Colonic mucosa (tissue), 4 donors: Measurements from ENCODE around the gene CAPRIN2. TPM values are rescaled to one million over a fixed set of nuclear protein-coding genes. Genes with fewer than 3 reads are reported as not detected.

Experiments used
- DNase-seq: peaks from one replicate; pipeline ENCODE4 v3.0.0-alpha.2; 2020
- H3K27ac ChIP-seq: fragments of 200-600 bp; one replicate; pipeline ENCODE4 v1.8.0; 2021
- H3K27me3 ChIP-seq: fragments of 200-600 bp; one replicate; pipeline ENCODE4 v1.8.0; 2021
- H3K36me3 ChIP-seq: fragments of 200-600 bp; one replicate; pipeline ENCODE4 v1.8.0; 2021
- H3K4me1 ChIP-seq: fragments of 200-600 bp; one replicate; pipeline ENCODE4 v1.8.0; 2021; ENCODE audit warnings: mild to moderate bottlenecking
- H3K4me3 ChIP-seq: fragments of 200-600 bp; one replicate; pipeline ENCODE4 v1.8.0; 2021
- H3K9ac ChIP-seq, 2 donors: one replicate each; pipeline ENCODE4 v1.7.0; 2013; ENCODE audit warnings: control low read depth in 2 of 2, low read depth in 2 of 2, low read length in 2 of 2
- H3K9me3 ChIP-seq: fragments of 200-600 bp; one replicate; pipeline ENCODE4 v1.8.0; 2021
- intact Hi-C: fragments of 100-400 bp; cut with DNase I; formaldehyde crosslinking; loops from one replicate; pipeline ENCODE4 v1.14.1; 2022
- total RNA-seq, 2 donors: library from RNA; stranded (reverse); fragmentation: NEBNext Ultra II Directional in 1 of 2; extraction: Animal tissue kit (Norgen Biotek cat#: 25700) in 1 of 2; gene quantifications; one replicate each; pipeline ENCODE4 v1.2.1, GENCODE V29; 2021
- TF ChIP-seq, protein P1 (sequence below): fragments of 200-600 bp; IDR thresholded peaks from one replicate; pipeline ENCODE4 v1.8.0; 2022; ENCODE audit warnings: antibody characterized with exemption, mild to moderate bottlenecking
- donor health status: healthy.
- donor health status: DM: no; HTN: no; CAD: no.
- donor health status: DM: no; HTN: no; CAD: no.

CAPRIN2 gene
- total RNA-seq, 2 donors from 2014 or later, result 6.1 to 8.2 TPM

- no peaks in the 10 kb centered on the region for H3K36me3 ChIP-seq
- H3K4me3 ChIP-seq, result no peak overlapping the region
- no peak overlapping the region for H3K27ac ChIP-seq
- H3K9me3 ChIP-seq, result no peaks in the 10 kb centered on the region
- no peak for DNase-seq
- no peaks in the 10 kb centered on the region for H3K4me1 ChIP-seq
- no peak overlapping the region for H3K9ac ChIP-seq
- TF ChIP-seq, protein P1, sequence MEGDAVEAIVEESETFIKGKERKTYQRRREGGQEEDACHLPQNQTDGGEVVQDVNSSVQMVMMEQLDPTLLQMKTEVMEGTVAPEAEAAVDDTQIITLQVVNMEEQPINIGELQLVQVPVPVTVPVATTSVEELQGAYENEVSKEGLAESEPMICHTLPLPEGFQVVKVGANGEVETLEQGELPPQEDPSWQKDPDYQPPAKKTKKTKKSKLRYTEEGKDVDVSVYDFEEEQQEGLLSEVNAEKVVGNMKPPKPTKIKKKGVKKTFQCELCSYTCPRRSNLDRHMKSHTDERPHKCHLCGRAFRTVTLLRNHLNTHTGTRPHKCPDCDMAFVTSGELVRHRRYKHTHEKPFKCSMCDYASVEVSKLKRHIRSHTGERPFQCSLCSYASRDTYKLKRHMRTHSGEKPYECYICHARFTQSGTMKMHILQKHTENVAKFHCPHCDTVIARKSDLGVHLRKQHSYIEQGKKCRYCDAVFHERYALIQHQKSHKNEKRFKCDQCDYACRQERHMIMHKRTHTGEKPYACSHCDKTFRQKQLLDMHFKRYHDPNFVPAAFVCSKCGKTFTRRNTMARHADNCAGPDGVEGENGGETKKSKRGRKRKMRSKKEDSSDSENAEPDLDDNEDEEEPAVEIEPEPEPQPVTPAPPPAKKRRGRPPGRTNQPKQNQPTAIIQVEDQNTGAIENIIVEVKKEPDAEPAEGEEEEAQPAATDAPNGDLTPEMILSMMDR, result no peak
- intact Hi-C loops, result no loop called here
- H3K27me3 ChIP-seq, result no peaks in the 10 kb centered on the region
Measured at GRCh38 chr12:30785630-30786029, 30.9 kb upstream of the CAPRIN2 start.

DNA sequence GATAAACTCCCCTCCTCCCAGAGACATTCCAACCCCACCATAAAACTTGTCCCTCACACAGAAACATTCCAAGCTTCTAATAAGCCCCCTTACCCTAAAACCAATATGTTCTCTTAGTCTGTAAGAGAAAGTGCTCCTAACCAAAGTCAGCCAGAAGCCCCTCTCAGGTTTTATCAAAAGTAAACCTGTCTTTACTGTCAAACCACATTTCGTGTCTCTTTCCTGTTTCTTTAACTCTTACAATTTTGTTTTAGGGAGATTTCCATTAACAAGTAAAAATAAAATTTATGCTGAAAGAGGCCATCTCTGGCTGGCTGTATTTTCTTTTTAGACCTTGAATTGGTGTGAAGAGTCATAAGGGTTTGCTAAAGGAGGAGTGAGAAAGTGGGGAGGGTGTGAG, 29.8 kb upstream of the CAPRIN2 start:
- DNase-seq, result no peak
- H3K9me3 ChIP-seq, result no peaks in the 10 kb centered on the region
- intact Hi-C loops, result no loop called here
- H3K4me3 ChIP-seq, result no peak overlapping the region
- no peaks in the 10 kb centered on the region for H3K36me3 ChIP-seq
- H3K27me3 ChIP-seq, result no peaks in the 10 kb centered on the region
- TF ChIP-seq, protein P1, result no peak
- H3K27ac ChIP-seq, result no peak overlapping the region
- no peaks in the 10 kb centered on the region for H3K4me1 ChIP-seq
- H3K9ac ChIP-seq, result no peak overlapping the region

GRCh38 chr12:30783946-30784345, 29.2 kb upstream of the CAPRIN2 start:
- no peak for DNase-seq
- intact Hi-C loops, result no loop called here
- Histone ChIP-seq H3K9ac (no peak overlapping the region), H3K27me3 (no peaks in the 10 kb centered on the region), H3K27ac (no peak overlapping the region), H3K36me3 (no peaks in the 10 kb centered on the region), H3K4me1 (no peaks in the 10 kb centered on the region), H3K4me3 (no peak overlapping the region), H3K9me3 (no peaks in the 10 kb centered on the region)
- TF ChIP-seq, protein P1, result no peak

- intact Hi-C loops, result no loop called here
- TF ChIP-seq, protein P1, result no peak
- no peaks in the 10 kb centered on the region for H3K4me1 ChIP-seq
- no peak overlapping the region for H3K9ac ChIP-seq
- no peaks in the 10 kb centered on the region for H3K27me3 ChIP-seq
- no peak for DNase-seq
- H3K36me3 ChIP-seq, result no peaks in the 10 kb centered on the region
- H3K27ac ChIP-seq, result no peak overlapping the region
- no peak overlapping the region for H3K4me3 ChIP-seq
- no peaks in the 10 kb centered on the region for H3K9me3 ChIP-seq
Measured at GRCh38 chr12:30782316-30783173, 27.8 kb upstream of the CAPRIN2 start.

- TF ChIP-seq, protein P1, result no peak
- intact Hi-C loops, result no loop called here
- H3K27me3 ChIP-seq, result no peaks in the 10 kb centered on the region
Measured at GRCh38 chr12:30779578-30779977, 24.8 kb upstream of the CAPRIN2 start.

More at GRCh38 chr12:30779578-30779977, 24.8 kb upstream of the CAPRIN2 start:
- Histone ChIP-seq H3K4me1 (no peaks in the 10 kb centered on the region), H3K9me3 (no peaks in the 10 kb centered on the region), H3K9ac (no peak overlapping the region), H3K4me3 (no peak overlapping the region), H3K27ac (no peak overlapping the region), H3K36me3 (no peaks in the 10 kb centered on the region)
- no peak for DNase-seq
